SK-N-SH (cell line): ENCODE measurements around the gene PAWR. TPM values are rescaled to one million over a fixed set of nuclear protein-coding genes. Genes with fewer than 3 reads are reported as not detected.

Source experiments
- CTCF ChIA-PET: fragments of 300-600, 350-600 bp; formaldehyde crosslinking; extraction: SDS; loops from one replicate; lab custom pipeline; 2021; lab: Yijun Ruan, JAX
- POLR2A ChIA-PET: fragments of 350-600 bp; sonication (Branson Sonifier 250); formaldehyde crosslinking; extraction: SDS; loops from one replicate; lab custom pipeline; 2020; ENCODE audit warnings: antibody characterized with exemption, inconsistent platforms; lab: Yijun Ruan, JAX
- DNase-seq: peaks from one replicate; pipeline ENCODE4 v3.0.0; 2012
- H2AFZ ChIP-seq: fragments of 200-600 bp; sonication (generic); 2 replicates; pipeline ENCODE4 v1.8.1; 2016; ENCODE audit warnings: antibody characterized with exemption, mild to moderate bottlenecking, low read depth
- H3F3A ChIP-seq: fragments of 200-600 bp; sonication (generic); replicated peaks from 2 replicates; pipeline ENCODE3; 2016; ENCODE audit warnings: antibody characterized with exemption, mild to moderate bottlenecking; ENCODE audit not compliant: insufficient read depth
- H3K27ac ChIP-seq, 2 experiments: fragments of 200-500 bp in 1 of 2; fragments of 200-600 bp in 1 of 2; sonication (Bioruptor generic) in 1 of 2; sonication (generic), shearing (Covaris generic) in 1 of 2; 2 replicates each; pipeline versions ENCODE4 v1.5.1 to v1.6.1; 2014 to 2016; ENCODE audit warnings: low read depth in 2 of 2, inconsistent platforms in 1 of 2, low read length in 1 of 2, mild to moderate bottlenecking in 1 of 2, mixed read lengths in 1 of 2
- H3K27me3 ChIP-seq: fragments of 200-600 bp; sonication (generic), shearing (Covaris generic); 2 replicates; pipeline ENCODE4 v1.6.1; 2016; ENCODE audit warnings: mixed run types; ENCODE audit not compliant: insufficient read depth
- H3K36me3 ChIP-seq, 2 experiments: fragments of 200-500 bp in 1 of 2; fragments of 200-600 bp in 1 of 2; sonication (Bioruptor generic) in 1 of 2; sonication (generic) in 1 of 2; replicated peaks in 1 of 2; 2 replicates each; pipeline versions ENCODE3 to v1.5.1; 2014 to 2016; ENCODE audit warnings: low read length in 1 of 2, mild to moderate bottlenecking in 1 of 2; ENCODE audit not compliant: insufficient read depth in 2 of 2, control insufficient read depth in 1 of 2
- H3K4me1 ChIP-seq, 2 experiments: fragments of 200-500 bp in 1 of 2; fragments of 200-600 bp in 1 of 2; sonication (Bioruptor generic) in 1 of 2; sonication (generic), shearing (Covaris generic) in 1 of 2; 2 replicates each; pipeline versions ENCODE4 v1.5.1 to v1.6.1; 2014 to 2016; ENCODE audit warnings: low read depth in 1 of 2, low read length in 1 of 2, mixed run types in 1 of 2; ENCODE audit not compliant: insufficient read depth in 2 of 2, control insufficient read depth in 1 of 2
- H3K4me2 ChIP-seq: fragments of 200-600 bp; sonication (generic), shearing (Covaris generic); 2 replicates; pipeline ENCODE4 v1.6.1; 2017; ENCODE audit warnings: mixed run types
- H3K4me3 ChIP-seq, 2 experiments: fragments of 200-500 bp in 1 of 2; fragments of 200-600 bp in 1 of 2; sonication (Bioruptor generic) in 1 of 2; sonication (generic), shearing (Covaris generic) in 1 of 2; 2 replicates each; pipeline versions ENCODE4 v1.5.1 to v1.8.1; 2014 to 2016; ENCODE audit warnings: low read depth in 2 of 2, inconsistent platforms in 1 of 2, low read length in 1 of 2, mild to moderate bottlenecking in 1 of 2, mixed read lengths in 1 of 2, moderate library complexity in 1 of 2
- H3K79me2 ChIP-seq: fragments of 200-600 bp; sonication (generic); 2 replicates; pipeline ENCODE4 v1.8.1; 2017; ENCODE audit warnings: mild to moderate bottlenecking; ENCODE audit not compliant: insufficient read depth
- H3K9ac ChIP-seq: fragments of 200-600 bp; sonication (generic); 2 replicates; pipeline ENCODE4 v1.6.1; 2017; ENCODE audit warnings: mixed run types
- H3K9me2 ChIP-seq: fragments of 200-600 bp; sonication (generic); 2 replicates; pipeline ENCODE4 v1.6.1; 2017; ENCODE audit warnings: mixed run types
- H3K9me3 ChIP-seq: fragments of 200-600 bp; sonication (generic); 2 replicates; pipeline ENCODE4 v1.6.1; 2017; ENCODE audit warnings: mixed run types, mild to moderate bottlenecking, moderate library complexity
- H4K20me1 ChIP-seq: fragments of 200-600 bp; sonication (generic); 2 replicates; pipeline ENCODE4 v1.6.1; 2017; ENCODE audit warnings: mild to moderate bottlenecking, mixed run types; ENCODE audit not compliant: insufficient read depth
- CTCF ChIP-seq: fragments of 200-600 bp; sonication (generic); IDR thresholded peaks from 2 replicates; pipeline ENCODE4 v1.6.1; 2017; ENCODE audit warnings: antibody characterized with exemption, mild to moderate bottlenecking, moderate library complexity
- ELF1 ChIP-seq: IDR thresholded peaks from 2 replicates; pipeline ENCODE4 v1.4.0; 2012
- EP300 ChIP-seq, 2 experiments: IDR thresholded peaks; 2 replicates each; pipeline versions ENCODE4 v1.4.0 to v1.6.1; 2012; ENCODE audit warnings: borderline replicate concordance in 1 of 2, low read depth in 1 of 2, low read length in 1 of 2
- EZH2phosphoT487 ChIP-seq: fragments of 200-600 bp; sonication (generic); IDR thresholded peaks from 2 replicates; pipeline ENCODE4 v1.6.1; 2017; ENCODE audit warnings: low read depth, mixed run types, mild to moderate bottlenecking, antibody characterized with exemption, moderate library complexity, borderline replicate concordance
- FOXM1 ChIP-seq: IDR thresholded peaks from 2 replicates; pipeline ENCODE4 v1.4.0; 2012; ENCODE audit warnings: low read depth, mild to moderate bottlenecking
- IRF3 ChIP-seq: fragments of 150-350 bp; IDR thresholded peaks from 2 replicates; pipeline ENCODE4 v1.6.1; 2016; ENCODE audit warnings: mild to moderate bottlenecking, low read depth, low read length
- JUND ChIP-seq: IDR thresholded peaks from 2 replicates; pipeline ENCODE4 v1.4.0; 2012
- MXI1 ChIP-seq: IDR thresholded peaks from 2 replicates; pipeline ENCODE4 v1.6.1; 2012; ENCODE audit warnings: mild to moderate bottlenecking, low read depth, low read length, improper control_type of control experiment
- NRF1 ChIP-seq: IDR thresholded peaks from 2 replicates; pipeline ENCODE4 v1.6.1; 2012; ENCODE audit warnings: low read depth, mild to moderate bottlenecking, low read length
- PBX3 ChIP-seq: IDR thresholded peaks from 2 replicates; pipeline ENCODE4; 2012
- SMC3 ChIP-seq: IDR thresholded peaks from 2 replicates; pipeline ENCODE4 v1.6.1; 2012; ENCODE audit warnings: low read depth, low read length, improper control_type of control experiment
- USF1 ChIP-seq: IDR thresholded peaks from 2 replicates; pipeline ENCODE4 v1.4.0; 2012; ENCODE audit warnings: low read depth, borderline replicate concordance
- WGBS: methylation state at CpG from one replicate; pipeline ENCODE4 v1.1.6; 2017; ENCODE audit warnings: low lambda C conversion rate; 5-methylcytosine and 5-hydroxymethylcytosine counted together
- polyA plus RNA-seq, 3 experiments: library from polyadenylated mRNA; depleted of rRNA; stranded (reverse); fragments of >200 nt; gene quantifications; 2 replicates each; pipeline ENCODE4 v1.2.3, GENCODE V29; 2012

PAWR gene
- polyA plus RNA-seq, 1 of the 3 experiments (the other 2 are of a cell fraction), result 1.8 TPM

- Histone ChIP-seq H3K27ac (no peak overlapping the region), H3K27me3 (no peaks in the 10 kb centered on the region), H3K9me2 (no peaks in the 10 kb centered on the region), H2AFZ (no peak overlapping the region), H3K36me3 (no peaks in the 10 kb centered on the region), H3K9ac (no peak overlapping the region), H4K20me1 (no peaks in the 10 kb centered on the region), H3K4me1 (no peaks in the 10 kb centered on the region), H3K4me2 (no peak overlapping the region), H3K9me3 (no peaks in the 10 kb centered on the region), H3F3A (no peaks in the 10 kb centered on the region), H3K4me3 (no peak overlapping the region), H3K79me2 (no peaks in the 10 kb centered on the region)
- ChIA-PET POLR2A (no interaction called here), CTCF (no interaction called here)
- no peak for DNase-seq
- TF ChIP-seq ELF1 (no peak), IRF3 (no peak), USF1 (no peak)
- WGBS, result 22% methylated on average over 3 of the region's 3 CpGs
These were observed 70.7 kb downstream of the PAWR start for GRCh38 chr12:79619872-79620562.

GRCh38 chr12:79618848-79619404 lies 71.8 kb downstream of the PAWR start:
- POLR2A ChIA-PET, result no interaction called here
- no peak overlapping the region for H3K4me3 ChIP-seq
- CTCF ChIA-PET, result no interaction called here
- no peaks in the 10 kb centered on the region for H3K79me2 ChIP-seq
- no peaks in the 10 kb centered on the region for H3K4me1 ChIP-seq
- no peaks in the 10 kb centered on the region for H3K36me3 ChIP-seq
- no peaks in the 10 kb centered on the region for H3K27me3 ChIP-seq
- H3K9me3 ChIP-seq, result no peaks in the 10 kb centered on the region
- H3K4me2 ChIP-seq, result no peak overlapping the region
- no peak for DNase-seq
- no peaks in the 10 kb centered on the region for H3K9me2 ChIP-seq
- H4K20me1 ChIP-seq, result no peaks in the 10 kb centered on the region
- no peaks in the 10 kb centered on the region for H3F3A ChIP-seq
- TF ChIP-seq NRF1 (no peak), USF1 (no peak), EZH2phosphoT487 (no peak), MXI1 (no peak), CTCF (no peak), EP300 (IDR thresholded peaks at IDR 0.05; ENCODE audit: borderline replicate concordance in 1 of 2, low read depth in 1 of 2, low read length in 1 of 2) (no peak), FOXM1 (no peak), SMC3 (no peak), JUND (no peak), PBX3 (no peak), IRF3 (no peak)
- no peak overlapping the region for H3K9ac ChIP-seq
- H2AFZ ChIP-seq, result no peak overlapping the region
- WGBS, result 25% methylated on average over 2 of the region's 2 CpGs
- H3K27ac ChIP-seq, result no peak overlapping the region
